Esophagus muscularis mucosa (tissue), 4 donors: ENCODE measurements around the gene SLC10A4. TPM values are rescaled to one million over a fixed set of nuclear protein-coding genes. Genes with fewer than 3 reads are reported as not detected.

Source experiments
- DNase-seq: peaks from one replicate; pipeline ENCODE4 v3.0.0-alpha.2; 2017; ENCODE audit errors: extremely low spot score
- H3K27ac ChIP-seq, 4 donors: fragments of 200-600 bp; sonication (generic); replicated peaks in 1 of 4; 1 replicate in 3 of 4; 2 replicates in 1 of 4; pipeline ENCODE4 v1.5.1; 2016 to 2019; ENCODE audit warnings: mild to moderate bottlenecking in 1 of 4
- H3K27me3 ChIP-seq, 4 donors: fragments of 200-600 bp; sonication (generic); one replicate each; pipeline versions ENCODE4 v1.5.1 to v1.6.0; 2016 to 2019
- H3K36me3 ChIP-seq, 4 donors: fragments of 200-600 bp; sonication (generic); one replicate each; pipeline ENCODE4 v1.5.1; 2016 to 2019
- H3K4me1 ChIP-seq, 4 donors: fragments of 200-600 bp; sonication (generic); one replicate each; pipeline ENCODE4 v1.5.1; 2016 to 2019
- H3K4me3 ChIP-seq, 4 donors: fragments of 200-600 bp; sonication (generic); 1 replicate in 2 of 4; 2 replicates in 2 of 4; pipeline ENCODE4 v1.5.1; 2016 to 2019; ENCODE audit warnings: mild to moderate bottlenecking in 4 of 4, moderate library complexity in 1 of 4
- H3K9me3 ChIP-seq, 4 donors: fragments of 200-600 bp; sonication (generic); 1 replicate in 3 of 4; 2 replicates in 1 of 4; pipeline ENCODE4 v1.5.1; 2016 to 2019
- EP300 ChIP-seq: sonication (generic); formaldehyde crosslinking; IDR thresholded peaks from one replicate; pipeline ENCODE4 v1.6.1; 2017; ENCODE audit warnings: antibody characterized with exemption
- POLR2A ChIP-seq: fragments of 450-650 bp; IDR thresholded peaks from one replicate; pipeline ENCODE4 v1.6.1; 2017; ENCODE audit warnings: antibody characterized with exemption, moderate library complexity, mild to moderate bottlenecking, low read depth
- POLR2AphosphoS5 ChIP-seq, 2 donors: sonication (generic); formaldehyde crosslinking; IDR thresholded peaks; one replicate each; pipeline ENCODE4 v1.6.1; 2017; ENCODE audit warnings: antibody characterized with exemption in 2 of 2
- WGBS: methylation state at CpG from one replicate; pipeline ENCODE4 v1.1.5; 2018; 5-methylcytosine and 5-hydroxymethylcytosine counted together
- intact Hi-C: fragments of 100-400 bp; cut with DNase I; formaldehyde crosslinking; loops from one replicate; pipeline ENCODE4 v1.15.1; 2023
- total RNA-seq, 4 donors: library from RNA; depleted of rRNA; stranded (reverse); fragments of >200 nt; gene quantifications; one replicate each; pipeline versions ENCODE4 v1.1.0 to v1.2.1, GENCODE V29; 2016
- TF ChIP-seq, protein P1 (sequence below), 3 experiments: fragments of 200-600 bp in 2 of 3; fragments of 450-650 bp in 1 of 3; sonication (generic) in 2 of 3; IDR thresholded peaks; one replicate each; pipeline ENCODE4 v1.5.1; 2017 to 2019; ENCODE audit warnings: antibody characterized with exemption in 3 of 3, mild to moderate bottlenecking in 2 of 3, moderate library complexity in 1 of 3

SLC10A4 gene
- total RNA-seq, 4 donors from 2014 or later = 0.32 to 0.66 (median 0.46) TPM; not detected in 1

DNA sequence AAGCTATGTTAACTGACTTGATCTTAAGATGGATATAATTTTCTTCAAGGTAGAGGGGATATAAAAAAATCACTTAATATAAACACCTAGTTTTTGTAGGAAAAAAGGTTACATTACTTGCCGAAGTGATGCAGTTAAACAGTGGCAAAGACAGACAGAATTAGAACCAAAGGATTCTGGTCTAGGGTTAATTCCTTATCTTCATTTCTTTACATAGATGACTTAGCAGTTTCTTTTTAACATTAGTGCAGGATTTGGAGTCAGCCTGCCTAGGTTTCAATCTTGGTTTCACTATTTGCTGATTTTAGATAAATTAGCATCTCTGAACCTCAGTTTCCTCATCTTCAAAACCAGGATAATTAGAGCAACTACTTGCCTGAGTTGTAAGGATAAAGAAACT lies 21.2 kb downstream of the SLC10A4 start:
- H3K27me3 ChIP-seq = no peaks in the 10 kb centered on the region
- no peak overlapping the region for H3K27ac ChIP-seq
- TF ChIP-seq POLR2AphosphoS5 (IDR thresholded peaks at IDR 0.05) = no peak
- TF ChIP-seq POLR2A = no peak
- TF ChIP-seq, protein P1, sequence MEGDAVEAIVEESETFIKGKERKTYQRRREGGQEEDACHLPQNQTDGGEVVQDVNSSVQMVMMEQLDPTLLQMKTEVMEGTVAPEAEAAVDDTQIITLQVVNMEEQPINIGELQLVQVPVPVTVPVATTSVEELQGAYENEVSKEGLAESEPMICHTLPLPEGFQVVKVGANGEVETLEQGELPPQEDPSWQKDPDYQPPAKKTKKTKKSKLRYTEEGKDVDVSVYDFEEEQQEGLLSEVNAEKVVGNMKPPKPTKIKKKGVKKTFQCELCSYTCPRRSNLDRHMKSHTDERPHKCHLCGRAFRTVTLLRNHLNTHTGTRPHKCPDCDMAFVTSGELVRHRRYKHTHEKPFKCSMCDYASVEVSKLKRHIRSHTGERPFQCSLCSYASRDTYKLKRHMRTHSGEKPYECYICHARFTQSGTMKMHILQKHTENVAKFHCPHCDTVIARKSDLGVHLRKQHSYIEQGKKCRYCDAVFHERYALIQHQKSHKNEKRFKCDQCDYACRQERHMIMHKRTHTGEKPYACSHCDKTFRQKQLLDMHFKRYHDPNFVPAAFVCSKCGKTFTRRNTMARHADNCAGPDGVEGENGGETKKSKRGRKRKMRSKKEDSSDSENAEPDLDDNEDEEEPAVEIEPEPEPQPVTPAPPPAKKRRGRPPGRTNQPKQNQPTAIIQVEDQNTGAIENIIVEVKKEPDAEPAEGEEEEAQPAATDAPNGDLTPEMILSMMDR (IDR thresholded peaks at IDR 0.05) = no peak
- TF ChIP-seq EP300 = no peak
- intact Hi-C loops = no loop called here
- no peaks in the 10 kb centered on the region for H3K9me3 ChIP-seq
- H3K36me3 ChIP-seq = peaks cover 18 to 93% (median 67%) of the 10 kb centered on the region in 4 donors
- 65% methylated on average over 1 of the region's 1 CpG for WGBS
- H3K4me1 ChIP-seq = no peaks in the 10 kb centered on the region
- no peak for DNase-seq
- H3K4me3 ChIP-seq = no peak overlapping the region

DNA sequence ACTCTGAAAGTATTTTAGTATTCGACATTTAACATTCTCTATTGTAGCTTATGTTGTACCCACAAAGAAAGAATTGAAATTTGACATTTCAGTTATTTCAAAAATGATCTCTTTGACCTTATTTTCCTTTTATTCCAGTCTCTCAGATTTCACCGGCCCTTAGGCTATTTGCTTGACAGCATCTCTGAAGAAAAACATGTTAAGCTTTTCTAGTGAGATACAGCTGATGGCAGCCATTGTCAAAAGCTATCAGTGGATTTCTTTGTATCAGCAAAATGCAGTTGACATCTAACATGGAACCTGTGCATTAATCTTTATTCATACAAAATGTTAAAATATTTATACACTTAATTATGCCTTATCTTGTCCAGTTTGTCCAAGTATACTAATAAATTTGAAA lies 23.6 kb downstream of the SLC10A4 start:
- H3K27me3 ChIP-seq = no peaks in the 10 kb centered on the region
- H3K4me1 ChIP-seq = no peaks in the 10 kb centered on the region
- no peaks in the 10 kb centered on the region for H3K9me3 ChIP-seq
- no peak for TF ChIP-seq POLR2AphosphoS5 (IDR thresholded peaks at IDR 0.05)
- TF ChIP-seq EP300 = no peak
- no peak for TF ChIP-seq POLR2A
- TF ChIP-seq, protein P1 (IDR thresholded peaks at IDR 0.05) = no peak
- no peak for DNase-seq
- 91% methylated on average over 2 of the region's 2 CpGs for WGBS
- no peak overlapping the region for H3K4me3 ChIP-seq
- peaks cover 28 to 98% (median 72%) of the 10 kb centered on the region in 4 donors for H3K36me3 ChIP-seq
- intact Hi-C loops = no loop called here
- no peak overlapping the region for H3K27ac ChIP-seq

DNA sequence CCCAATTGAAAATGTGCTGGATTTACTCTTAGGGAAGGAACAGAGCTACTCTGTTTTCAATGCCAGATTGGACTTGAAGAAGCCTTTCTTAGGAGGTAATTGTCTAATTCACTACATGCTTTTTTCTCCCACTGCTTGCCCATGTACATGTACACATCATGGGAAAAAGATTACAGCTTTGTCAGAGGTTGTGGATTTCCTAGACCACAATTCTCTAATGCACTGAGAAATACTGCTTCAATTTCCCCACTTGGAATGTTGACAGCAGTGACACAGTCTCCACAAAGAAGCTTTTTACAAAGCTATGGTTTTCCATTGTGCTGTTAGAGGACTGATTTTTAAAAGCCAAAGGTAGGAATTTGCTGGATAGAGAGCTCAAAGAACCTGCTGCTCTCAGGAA lies 26.4 kb downstream of the SLC10A4 start:
- intact Hi-C loops = no loop called here
- Histone ChIP-seq H3K9me3 (no peaks in the 10 kb centered on the region), H3K27me3 (no peaks in the 10 kb centered on the region), H3K4me3 (no peak overlapping the region), H3K36me3 (peaks cover 32 to 99% (median 84%) of the 10 kb centered on the region in 4 donors), H3K4me1 (no peaks in the 10 kb centered on the region), H3K27ac (no peak overlapping the region)
- no peak for TF ChIP-seq POLR2AphosphoS5 (IDR thresholded peaks at IDR 0.05)
- no peak for TF ChIP-seq POLR2A
- TF ChIP-seq, protein P1 (IDR thresholded peaks at IDR 0.05) = no peak
- no peak for TF ChIP-seq EP300
- no peak for DNase-seq

DNA sequence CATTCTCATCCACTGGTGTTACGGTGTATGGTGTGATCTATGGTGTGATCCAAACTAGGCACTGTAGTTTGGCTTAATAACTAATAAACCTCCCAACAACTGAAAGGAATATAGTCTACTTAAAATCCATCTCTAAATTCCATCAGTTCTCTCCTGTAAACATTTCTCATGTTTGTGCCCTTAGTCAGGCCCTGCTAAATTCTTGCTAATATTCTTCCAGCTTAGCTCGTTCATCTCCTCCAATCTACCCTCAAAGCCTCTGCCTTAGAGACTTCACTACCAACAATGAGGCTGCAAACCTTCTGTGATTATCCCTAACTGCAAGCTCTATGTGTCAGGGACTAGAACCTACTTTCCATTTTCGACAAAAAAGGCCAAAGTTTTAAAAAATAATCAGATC lies 35.0 kb downstream of the SLC10A4 start:
- whole genome bisulfite sequencing = 93% methylated on average over 3 of the region's 3 CpGs

More for the DNA sequence above, 35.0 kb downstream of the SLC10A4 start:
- intact Hi-C loops = loop anchor here (5.0 kb wide), 1 partner anchor 39 kb away; no protein-coding TSS in a partner anchor
- DNase-seq = no peak
- TF ChIP-seq POLR2AphosphoS5 (IDR thresholded peaks at IDR 0.05) (no peak), POLR2A (no peak), EP300 (no peak)
- TF ChIP-seq, protein P1 (IDR thresholded peaks at IDR 0.05) = no peak
- Histone ChIP-seq H3K36me3 (peaks cover 35 to 95% (median 75%) of the 10 kb centered on the region in 4 donors), H3K9me3 (no peaks in the 10 kb centered on the region), H3K27ac (no peak overlapping the region), H3K27me3 (no peaks in the 10 kb centered on the region), H3K4me3 (no peak overlapping the region), H3K4me1 (no peaks in the 10 kb centered on the region)
